Activated naive CD4-positive, alpha-beta T cell treated with anti-CD3 and anti-CD28 coated beads, Interleukin-2, amount 50 U/mL, for 16 hours (primary cell): ENCODE results near the gene SEPTIN14.
"Not testable (repeated sequence)": the region's sequence is repeated elsewhere in the genome, so short reads cannot be mapped to it uniquely, and the experiment has no call there.

Experiments used
- DNase-seq: peaks from one replicate; pipeline ENCODE4 v3.0.0-alpha.2; 2020

Gene SEPTIN14

GRCh38 chr7:55862652-55863051 lies at the start of gene SEPTIN14:
TSS of gene SEPTIN14 (minus strand) at chr7:55862752. CDS start at chr7:55861996, 756 bp downstream.
- DNase-seq: not testable (repeated sequence)

GRCh38 chr7:55903985-55904759 lies 41.6 kb upstream of the SEPTIN14 start:
- no peak for DNase-seq

GRCh38 chr7:55901059-55901458 lies 38.5 kb upstream of the SEPTIN14 start:
- not testable (repeated sequence) for DNase-seq

GRCh38 chr7:55898287-55898686 lies 35.7 kb upstream of the SEPTIN14 start:
- no peak for DNase-seq

- no peak for DNase-seq
These were observed 32.5 kb upstream of the SEPTIN14 start for GRCh38 chr7:55895021-55895420.

- DNase-seq: no peak
These were observed 31.4 kb upstream of the SEPTIN14 start for GRCh38 chr7:55893940-55894339.

GRCh38 chr7:55888378-55888777 lies 25.8 kb upstream of the SEPTIN14 start:
- DNase-seq: not testable (repeated sequence)

- DNase-seq: no peak
These were observed 25.3 kb upstream of the SEPTIN14 start for GRCh38 chr7:55887821-55888247.

GRCh38 chr7:55884321-55884720 lies 21.8 kb upstream of the SEPTIN14 start:
- no peak for DNase-seq

GRCh38 chr7:55878691-55879090 lies 16.1 kb upstream of the SEPTIN14 start:
- DNase-seq: no peak

- no peak for DNase-seq
These were observed 14.8 kb upstream of the SEPTIN14 start for GRCh38 chr7:55877308-55877707.

- no peak for DNase-seq
These were observed 11.2 kb upstream of the SEPTIN14 start for GRCh38 chr7:55873765-55874164.

- DNase-seq: no peak
These were observed 9.5 kb upstream of the SEPTIN14 start for GRCh38 chr7:55871932-55872485.

- not testable (repeated sequence) for DNase-seq
These were observed 6.4 kb upstream of the SEPTIN14 start for GRCh38 chr7:55868989-55869388.

GRCh38 chr7:55845164-55845563 lies 17.4 kb downstream of the SEPTIN14 start:
- DNase-seq: not testable (repeated sequence)

GRCh38 chr7:55838595-55838994 lies 24.0 kb downstream of the SEPTIN14 start:
- no peak for DNase-seq

GRCh38 chr7:55827577-55827976 lies 35.0 kb downstream of the SEPTIN14 start:
- no peak for DNase-seq

GRCh38 chr7:55818686-55819085 lies 43.9 kb downstream of the SEPTIN14 start:
- DNase-seq: no peak

- not testable (repeated sequence) for DNase-seq
These were observed 65.3 kb downstream of the SEPTIN14 start for GRCh38 chr7:55797260-55797659.

GRCh38 chr7:55794527-55794926 lies 68.0 kb downstream of the SEPTIN14 start:
- DNase-seq: no peak

GRCh38 chr7:55792048-55792447 lies 70.5 kb downstream of the SEPTIN14 start:
- DNase-seq: no peak

GRCh38 chr7:55787796-55788195 lies 74.8 kb downstream of the SEPTIN14 start:
- DNase-seq: no peak

- no peak for DNase-seq
These were observed 75.7 kb downstream of the SEPTIN14 start for GRCh38 chr7:55786901-55787300.

- DNase-seq: not testable (repeated sequence)
These were observed 77.1 kb downstream of the SEPTIN14 start for GRCh38 chr7:55785444-55785843.

- no peak for DNase-seq
These were observed 78.4 kb downstream of the SEPTIN14 start for GRCh38 chr7:55784151-55784550.
